SU-DHL-6 (cell line): ENCODE measurements around the gene EN1.

Experiments used
- H2AFZ ChIP-seq: fragments of 200-600 bp; sonication (generic); 2 replicates; pipeline ENCODE4 v1.6.1; 2014; ENCODE audit warnings: low read depth, mild to moderate bottlenecking, moderate library complexity, mixed read lengths, antibody characterized with exemption, low read length; ENCODE audit not compliant: severe bottlenecking
- H3F3A ChIP-seq: fragments of 200-600 bp; shearing (Covaris generic); 2 replicates; pipeline ENCODE4 v1.6.0; 2016; ENCODE audit warnings: antibody characterized with exemption, mild to moderate bottlenecking; ENCODE audit not compliant: insufficient read depth
- H3K27ac ChIP-seq: fragments of 200-600 bp; sonication (generic); 2 replicates; pipeline ENCODE4 v1.5.1; 2016; ENCODE audit warnings: low read depth, mild to moderate bottlenecking, low read length, moderate library complexity, mixed read lengths
- H3K27me3 ChIP-seq: fragments of 200-600 bp; sonication (generic), shearing (Covaris generic); 2 replicates; pipeline ENCODE4 v1.6.0; 2014; ENCODE audit warnings: mild to moderate bottlenecking, low read length
- H3K36me3 ChIP-seq: fragments of 200-600 bp; sonication (generic); 2 replicates; pipeline ENCODE4 v1.6.1; 2014; ENCODE audit warnings: mild to moderate bottlenecking, low read length, mixed read lengths
- H3K4me2 ChIP-seq: fragments of 300-600, 200-600 bp; shearing (Covaris generic), sonication (generic); 2 replicates; pipeline ENCODE4 v1.6.0; 2014; ENCODE audit warnings: low read length, low read depth, mild to moderate bottlenecking; ENCODE audit not compliant: poor library complexity, severe bottlenecking
- H3K4me3 ChIP-seq: fragments of 200-600 bp; sonication (generic); 2 replicates; pipeline ENCODE4 v1.5.1; 2014; ENCODE audit warnings: antibody characterized with exemption, low read length, mild to moderate bottlenecking, mixed read lengths; ENCODE audit not compliant: insufficient read depth, poor library complexity, severe bottlenecking
- H3K79me2 ChIP-seq: fragments of 200-600 bp; sonication (generic); 2 replicates; pipeline ENCODE4 v1.6.1; 2014; ENCODE audit warnings: mild to moderate bottlenecking, low read length, moderate library complexity; ENCODE audit not compliant: insufficient read depth
- H3K9ac ChIP-seq: fragments of 200-600 bp; sonication (generic); 2 replicates; pipeline ENCODE4 v1.7.0; 2014; ENCODE audit warnings: mild to moderate bottlenecking, low read length
- H3K9me2 ChIP-seq: fragments of 200-600 bp; sonication (generic); replicated peaks from 2 replicates; pipeline ENCODE4 v1.6.1; 2014; ENCODE audit warnings: low read length; ENCODE audit not compliant: insufficient read depth
- H3K9me3 ChIP-seq: fragments of 200-600 bp; sonication (generic); 2 replicates; pipeline ENCODE4 v1.6.1; 2014; ENCODE audit warnings: low read length, mixed read lengths; ENCODE audit not compliant: insufficient read depth
- H4K20me1 ChIP-seq: fragments of 200-600 bp; sonication (generic); 2 replicates; pipeline ENCODE4 v1.6.1; 2014; ENCODE audit warnings: low read depth, mild to moderate bottlenecking, antibody characterized with exemption, low read length, moderate library complexity, mixed read lengths
- EZH2phosphoT487 ChIP-seq: fragments of 200-600 bp; sonication (generic), shearing (Covaris generic); conservative IDR thresholded peaks from 2 replicates; pipeline ENCODE4 v1.6.1; 2018; ENCODE audit warnings: mild to moderate bottlenecking, antibody characterized with exemption, low read length, moderate library complexity, mixed read lengths
- TF ChIP-seq, protein P1 (sequence below): fragments of 200-600 bp; sonication (generic); IDR thresholded peaks from one replicate; pipeline ENCODE4 v1.5.1; 2017; ENCODE audit warnings: antibody characterized with exemption, mild to moderate bottlenecking, low read length, moderate library complexity; ENCODE audit not compliant: insufficient read depth, poor library complexity, severe bottlenecking

The EN1 gene

GRCh38 chr2:118794546-118794945 lies 52.9 kb downstream of the EN1 start:
- TF ChIP-seq EZH2phosphoT487, result no peak
- TF ChIP-seq, protein P1, sequence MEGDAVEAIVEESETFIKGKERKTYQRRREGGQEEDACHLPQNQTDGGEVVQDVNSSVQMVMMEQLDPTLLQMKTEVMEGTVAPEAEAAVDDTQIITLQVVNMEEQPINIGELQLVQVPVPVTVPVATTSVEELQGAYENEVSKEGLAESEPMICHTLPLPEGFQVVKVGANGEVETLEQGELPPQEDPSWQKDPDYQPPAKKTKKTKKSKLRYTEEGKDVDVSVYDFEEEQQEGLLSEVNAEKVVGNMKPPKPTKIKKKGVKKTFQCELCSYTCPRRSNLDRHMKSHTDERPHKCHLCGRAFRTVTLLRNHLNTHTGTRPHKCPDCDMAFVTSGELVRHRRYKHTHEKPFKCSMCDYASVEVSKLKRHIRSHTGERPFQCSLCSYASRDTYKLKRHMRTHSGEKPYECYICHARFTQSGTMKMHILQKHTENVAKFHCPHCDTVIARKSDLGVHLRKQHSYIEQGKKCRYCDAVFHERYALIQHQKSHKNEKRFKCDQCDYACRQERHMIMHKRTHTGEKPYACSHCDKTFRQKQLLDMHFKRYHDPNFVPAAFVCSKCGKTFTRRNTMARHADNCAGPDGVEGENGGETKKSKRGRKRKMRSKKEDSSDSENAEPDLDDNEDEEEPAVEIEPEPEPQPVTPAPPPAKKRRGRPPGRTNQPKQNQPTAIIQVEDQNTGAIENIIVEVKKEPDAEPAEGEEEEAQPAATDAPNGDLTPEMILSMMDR, result no peak
- Histone ChIP-seq H3K27me3 (no peaks in the 10 kb centered on the region), H3K4me2 (no peak overlapping the region), H3F3A (no peaks in the 10 kb centered on the region), H2AFZ (no peak overlapping the region), H3K9ac (no peak overlapping the region), H4K20me1 (no peaks in the 10 kb centered on the region), H3K9me3 (no peaks in the 10 kb centered on the region), H3K27ac (no peak overlapping the region), H3K79me2 (no peaks in the 10 kb centered on the region), H3K4me3 (no peak overlapping the region), H3K36me3 (no peaks in the 10 kb centered on the region), H3K9me2 (no peaks in the 10 kb centered on the region)
